Measurements from ENCODE around the gene MAP7. TPM values are rescaled to one million over a fixed set of nuclear protein-coding genes. Genes with fewer than 3 reads are reported as not detected.
"Not testable (repeated sequence)": the region's sequence is repeated elsewhere in the genome, so short reads cannot be mapped to it uniquely, and the experiment has no call there.

Gene MAP7
- total RNA-seq, 1 donor from 2014 or later: 0.51 TPM

DNA sequence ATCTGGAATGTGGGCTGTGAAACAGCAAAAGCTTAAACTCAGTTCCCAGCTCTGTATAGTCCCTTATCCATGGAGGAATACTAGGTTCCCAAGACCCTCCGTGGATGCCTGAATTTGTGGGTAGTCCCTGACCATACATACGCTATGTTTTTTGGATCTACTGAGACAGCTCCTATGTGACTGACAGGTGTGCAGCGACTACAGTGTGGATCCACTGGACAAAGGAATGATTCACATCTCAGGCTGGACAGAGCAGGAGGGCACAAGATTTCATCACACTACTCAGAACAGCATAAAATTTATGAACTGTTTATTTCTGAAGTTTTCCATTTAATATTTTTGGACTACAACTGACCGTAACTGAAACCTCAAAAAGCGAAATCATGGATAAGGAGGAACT, 125.3 kb downstream of the MAP7 start:
- no peak for DNase-seq (ENCODE audit: low read depth in 2 of 2)

DNA sequence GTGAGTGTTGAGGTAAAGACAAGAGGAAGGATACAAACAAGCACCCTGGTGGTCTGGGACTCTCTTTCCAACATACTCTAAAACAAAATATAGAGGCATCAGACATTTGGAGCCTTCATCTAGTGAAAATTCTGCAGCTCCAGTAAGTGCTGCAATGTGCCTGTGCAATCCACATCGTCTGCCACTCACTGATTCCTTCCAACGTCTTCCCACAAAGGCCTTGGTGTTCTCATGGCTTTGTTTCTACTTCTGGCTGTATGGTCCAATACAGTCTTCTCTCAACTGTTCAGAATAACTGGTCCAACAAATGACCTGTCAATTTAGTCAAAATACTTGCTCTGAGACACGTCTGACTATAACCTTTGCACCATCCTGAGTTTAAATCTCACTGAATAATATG, 125.8 kb downstream of the MAP7 start:
- no peak for DNase-seq (ENCODE audit: low read depth in 2 of 2)

DNA sequence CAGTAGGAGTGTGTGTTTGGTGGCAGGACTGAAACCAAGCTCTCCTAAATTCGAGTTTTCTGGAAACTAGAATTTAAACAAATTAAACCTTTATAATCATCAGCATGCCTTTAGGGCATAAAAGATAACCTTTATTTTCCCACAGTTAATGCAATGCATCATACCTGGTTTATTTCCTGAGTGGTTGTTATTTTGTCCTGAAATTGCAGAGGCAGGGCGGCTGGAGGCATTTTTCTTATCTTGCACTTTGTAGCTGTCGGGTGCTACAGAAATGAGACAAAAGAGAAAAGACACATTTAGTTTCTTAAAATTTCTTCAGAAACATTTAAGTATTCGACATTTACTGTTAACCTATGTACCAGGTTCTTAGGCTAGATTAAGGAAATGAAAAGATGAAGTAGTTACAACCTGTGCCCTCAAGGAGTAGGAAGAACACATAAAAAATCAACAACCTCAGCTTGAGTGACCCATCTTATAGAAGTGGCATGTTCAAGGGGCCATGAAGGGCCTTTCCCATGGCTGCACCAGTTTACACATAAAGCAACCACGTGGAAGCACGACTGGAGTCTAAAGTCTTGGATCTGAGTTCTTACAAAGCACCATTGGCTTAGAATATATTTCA, 128.6 kb downstream of the MAP7 start:
- DNase-seq (ENCODE audit: low read depth in 2 of 2): no peak

GRCh38 chr6:136420853-136421252, 129.4 kb downstream of the MAP7 start:
- DNase-seq (ENCODE audit: low read depth in 2 of 2): no peak

DNA sequence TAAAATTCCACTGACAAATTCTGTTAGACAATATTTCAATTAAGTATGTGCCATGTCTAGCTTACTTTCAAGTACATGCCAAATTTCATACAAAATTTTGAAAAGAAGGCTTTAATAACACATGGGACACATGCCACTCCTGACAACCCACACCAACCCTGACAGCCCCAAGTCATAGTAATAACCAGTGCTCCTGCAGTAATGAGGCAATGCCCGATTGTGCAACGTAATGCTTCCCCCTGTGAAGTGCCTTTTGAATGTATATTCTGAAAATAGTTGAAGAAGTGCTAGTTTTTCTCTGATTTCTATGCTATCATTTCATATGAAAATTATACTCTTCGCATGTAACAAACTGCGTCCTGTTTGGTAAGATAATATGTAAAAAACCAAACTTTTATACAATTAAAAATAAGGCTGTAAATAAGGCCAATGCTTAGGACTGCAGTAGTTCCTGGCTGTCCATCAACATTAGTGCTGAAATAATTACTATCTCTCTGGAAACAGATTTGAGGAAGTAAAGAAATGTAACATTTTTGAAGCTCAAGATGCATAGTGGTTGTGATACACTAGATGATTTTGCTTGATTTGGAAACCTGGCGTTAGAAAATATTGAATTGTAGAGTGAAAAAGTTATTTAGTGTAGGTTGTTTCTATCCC, 134.7 kb downstream of the MAP7 start:
- DNase-seq (ENCODE audit: low read depth in 2 of 2): no peak

DNA sequence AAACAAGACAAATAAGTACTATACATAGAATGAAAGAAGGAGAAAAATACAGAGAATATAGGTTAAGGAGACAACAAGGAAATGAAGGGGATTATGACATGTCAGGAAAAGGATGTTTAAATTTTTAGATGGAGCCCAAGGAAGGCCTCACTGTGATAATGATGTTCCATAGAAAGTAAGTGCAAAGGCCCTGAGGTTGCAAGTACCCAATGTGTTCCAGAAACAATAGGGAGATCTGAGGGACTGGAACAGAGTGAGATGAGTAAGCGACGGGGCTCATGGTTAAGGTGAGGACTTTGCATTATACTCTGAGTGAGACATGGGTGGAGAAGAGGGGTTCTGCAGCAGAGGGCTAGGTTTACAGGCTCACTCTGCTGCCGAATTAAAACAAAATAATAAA, 137.8 kb downstream of the MAP7 start:
- no peak for DNase-seq (ENCODE audit: low read depth in 2 of 2)

DNA sequence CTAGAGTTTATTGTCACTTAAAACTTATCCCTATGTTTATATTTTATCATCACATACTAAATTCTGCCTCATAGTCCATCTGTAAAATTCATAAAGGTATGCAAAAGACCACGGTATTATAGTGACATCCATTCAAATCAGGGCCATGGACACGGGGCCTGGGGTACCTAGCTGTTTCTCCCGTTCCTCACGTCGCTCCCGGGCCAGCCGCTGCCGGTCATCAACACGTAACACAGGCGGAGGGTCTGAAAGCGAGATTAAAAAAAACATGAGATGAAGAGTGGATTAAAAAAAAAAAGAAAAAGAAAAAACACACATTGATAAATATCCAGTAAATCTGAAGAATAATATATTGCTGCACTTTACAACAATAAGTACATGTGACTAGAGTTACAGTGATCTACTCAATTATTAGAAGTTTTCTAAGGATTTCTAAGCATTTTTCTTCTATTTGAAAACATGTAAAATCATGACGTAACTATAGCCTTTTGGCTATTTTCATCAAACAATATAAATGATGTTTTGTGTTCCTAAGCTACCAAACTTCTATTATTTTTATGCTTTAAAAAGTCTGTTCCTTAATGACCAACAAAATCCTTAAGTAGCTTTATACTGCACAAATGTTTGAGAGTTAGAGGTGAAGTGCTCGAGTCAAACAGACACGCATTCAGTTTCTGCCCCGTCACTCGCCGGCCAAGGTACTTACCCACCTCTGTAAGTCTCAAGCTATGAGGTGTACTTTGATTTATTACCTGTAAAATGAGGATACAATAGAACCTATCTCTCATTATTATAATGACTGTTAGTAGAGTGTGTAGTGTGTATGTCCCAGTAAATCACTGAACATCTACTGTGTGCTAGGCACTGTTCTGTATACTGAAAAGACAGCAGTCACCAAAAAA, 138.5 kb downstream of the MAP7 start:
- no peak for DNase-seq (ENCODE audit: low read depth in 2 of 2)

DNA sequence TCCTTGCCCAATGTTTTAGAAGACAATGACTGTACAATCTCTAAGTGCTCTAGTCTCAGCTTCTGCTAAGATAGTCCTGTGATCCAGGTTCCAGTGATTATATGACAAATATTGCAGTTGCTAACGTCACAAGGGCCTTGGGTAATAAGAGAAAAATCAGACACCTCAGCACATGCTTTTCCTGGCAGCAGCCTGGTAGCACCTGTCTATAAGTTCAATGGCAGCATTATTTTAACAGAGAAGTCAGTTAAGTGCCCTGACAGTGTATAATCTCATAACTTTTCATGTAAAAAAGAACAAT, 139.2 kb downstream of the MAP7 start:
- DNase-seq (ENCODE audit: low read depth in 2 of 2): no peak

DNA sequence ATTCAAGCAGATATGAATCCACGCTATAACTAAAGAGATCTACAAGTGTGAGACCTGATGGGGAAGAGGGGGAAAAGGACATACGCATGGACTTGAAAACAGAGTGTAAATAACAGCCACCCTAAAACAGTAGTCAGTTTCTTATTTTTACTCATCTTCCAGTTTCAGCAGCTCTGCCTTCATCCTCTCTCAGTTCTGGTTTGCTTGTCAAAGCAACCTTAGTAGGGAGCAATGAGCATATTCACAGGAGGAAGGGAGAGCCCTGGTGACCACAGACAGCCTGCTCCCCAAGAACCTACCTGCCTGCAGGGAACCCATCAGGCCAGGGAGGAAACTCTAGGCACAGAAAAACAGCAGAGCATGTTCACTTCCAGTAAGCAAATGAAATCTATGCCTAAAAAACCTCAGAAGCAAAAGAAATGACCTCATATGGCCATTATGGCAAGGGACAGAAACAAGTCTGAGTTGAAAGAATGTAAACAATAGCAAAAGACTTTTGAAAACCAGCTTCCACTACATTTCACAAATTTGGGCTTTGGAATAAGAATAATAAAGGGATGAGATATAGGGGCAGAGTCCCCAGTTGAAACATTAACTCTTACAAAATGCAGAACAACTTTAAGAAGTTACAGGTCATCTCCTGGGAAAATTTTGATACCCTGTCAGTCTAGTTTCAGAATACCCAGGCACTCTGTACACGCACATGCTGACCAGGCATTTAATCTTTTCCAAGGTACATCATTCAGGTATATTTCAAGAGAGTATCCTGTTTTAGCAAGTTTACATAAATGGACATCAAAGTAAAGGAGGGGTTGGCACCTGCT, 139.8 kb downstream of the MAP7 start:
- DNase-seq (ENCODE audit: low read depth in 2 of 2): no peak

GRCh38 chr6:136409597-136409996, 140.6 kb downstream of the MAP7 start:
- DNase-seq (ENCODE audit: low read depth in 2 of 2): no peak

GRCh38 chr6:136408204-136408603, 142.0 kb downstream of the MAP7 start:
- DNase-seq (ENCODE audit: low read depth in 2 of 2): peak in 1 of 2 donors; percentile 5

DNA sequence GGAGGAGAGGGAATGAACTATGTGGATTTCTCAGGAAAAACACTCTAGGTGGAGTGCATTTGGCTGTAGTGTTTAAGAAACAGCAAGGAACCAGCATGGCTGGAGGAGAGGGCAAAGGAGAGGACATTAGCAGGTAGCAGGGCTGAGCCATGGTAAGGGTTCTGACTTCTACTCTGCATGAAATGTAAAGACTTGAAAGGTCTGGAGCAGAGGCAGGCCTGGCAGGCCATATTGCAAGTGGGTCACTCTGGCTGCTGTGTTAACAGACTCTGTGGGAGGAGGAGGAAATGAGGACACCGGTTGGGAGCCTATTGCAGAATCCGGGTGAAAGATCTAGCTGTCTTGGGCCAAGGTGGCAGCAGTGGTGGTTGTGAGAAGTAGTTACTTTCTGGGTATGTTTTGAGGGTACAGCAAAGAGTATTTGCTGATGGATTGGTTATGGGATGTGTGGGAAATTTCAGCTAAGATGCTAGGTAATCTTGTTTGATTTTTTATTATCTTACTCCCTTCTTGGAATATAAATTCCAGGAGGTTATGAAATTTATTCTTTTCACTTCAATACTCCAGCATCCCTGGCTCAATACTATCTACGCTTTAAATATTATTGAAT, 144.7 kb downstream of the MAP7 start:
- DNase-seq (ENCODE audit: low read depth in 2 of 2): no peak

- no peak for DNase-seq (ENCODE audit: low read depth in 2 of 2)
These were observed 145.4 kb downstream of the MAP7 start for GRCh38 chr6:136404627-136405419.

GRCh38 chr6:136404007-136404406, 146.2 kb downstream of the MAP7 start:
- no peak for DNase-seq (ENCODE audit: low read depth in 2 of 2)

GRCh38 chr6:136403110-136403980, 146.9 kb downstream of the MAP7 start:
- DNase-seq (ENCODE audit: low read depth in 2 of 2): no peak

DNA sequence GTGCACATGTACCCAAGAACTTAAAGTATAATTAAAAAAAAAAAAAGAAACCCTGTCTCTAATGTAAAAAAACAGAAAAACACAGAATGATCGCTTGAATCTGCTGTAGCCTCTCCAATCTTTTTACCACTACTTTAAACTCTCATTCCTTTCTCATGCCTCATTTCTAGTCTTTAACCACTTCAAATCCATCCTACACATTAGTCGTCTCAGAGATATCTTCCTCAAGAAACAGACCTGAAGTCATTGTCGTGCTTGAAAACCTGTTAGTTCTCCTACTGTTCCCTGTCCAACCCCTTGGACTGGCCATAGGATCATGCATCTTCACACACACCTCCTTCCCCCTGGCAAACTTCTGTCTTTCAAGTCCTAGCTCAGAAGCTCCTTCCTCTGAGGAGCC, 148.5 kb downstream of the MAP7 start:
- DNase-seq (ENCODE audit: low read depth in 2 of 2): no peak

DNA sequence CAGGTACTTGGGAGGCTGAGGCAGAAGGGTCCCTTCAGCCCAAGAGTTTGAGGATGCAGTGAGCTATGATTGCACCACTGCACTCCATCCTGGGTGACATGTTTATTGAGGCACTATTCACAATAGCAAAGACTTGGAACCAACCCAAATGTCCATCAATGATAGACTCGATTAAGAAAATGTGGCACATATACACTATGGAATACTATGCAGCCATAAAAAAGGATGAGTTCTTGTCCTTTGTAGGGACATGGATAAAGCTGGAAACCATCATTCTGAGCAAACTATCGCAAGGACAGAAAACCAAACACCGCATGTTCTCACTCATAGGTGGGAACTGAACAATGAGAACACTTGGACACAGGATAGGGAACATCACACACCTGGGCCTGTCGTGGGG, 149.0 kb downstream of the MAP7 start:
- DNase-seq (ENCODE audit: low read depth in 2 of 2): not testable (repeated sequence)

- no peak for DNase-seq (ENCODE audit: low read depth in 2 of 2)
These were observed 151.8 kb downstream of the MAP7 start for GRCh38 chr6:136398453-136398852.

- DNase-seq (ENCODE audit: low read depth in 2 of 2): no peak
These were observed 153.3 kb downstream of the MAP7 start for GRCh38 chr6:136396908-136397307.

DNA sequence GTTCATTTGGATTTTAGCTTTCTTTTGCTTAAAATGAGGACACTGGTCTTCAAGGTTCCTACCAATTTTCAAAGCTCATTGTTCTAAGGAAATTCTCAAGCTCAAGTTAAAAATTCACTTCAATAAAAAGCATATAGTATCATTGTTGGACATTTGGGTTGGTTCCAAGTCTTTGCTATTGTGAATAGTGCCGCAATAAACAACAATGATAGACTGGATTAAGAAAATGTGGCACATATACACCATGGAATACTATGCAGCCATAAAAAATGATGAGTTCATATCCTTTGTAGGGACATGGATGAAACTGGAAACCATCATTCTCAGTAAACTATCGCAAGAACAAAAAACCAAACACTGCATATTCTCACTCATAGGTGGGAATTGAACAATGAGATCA, 159.3 kb downstream of the MAP7 start:
- not testable (repeated sequence) for DNase-seq (ENCODE audit: low read depth in 2 of 2)
